GM10266 (cell line): Measurements from ENCODE around the gene SLC28A3.

Experiments
- DNase-seq: peaks from one replicate; pipeline ENCODE4 v3.0.0; 2012; ENCODE audit errors: extremely low spot score
- CTCF ChIP-seq: IDR thresholded peaks from 2 replicates; pipeline ENCODE4 v1.5.1; 2012; ENCODE audit warnings: mild to moderate bottlenecking, low read depth; ENCODE audit not compliant: control insufficient read depth, insufficient read depth; ENCODE audit errors: missing control alignments

SLC28A3 gene

GRCh38 chr9:84239343-84239742 lies 101.2 kb downstream of the SLC28A3 start:
- no peak for DNase-seq
- no peak for TF ChIP-seq CTCF

GRCh38 chr9:84238652-84239051 lies 101.9 kb downstream of the SLC28A3 start:
- DNase-seq: no peak
- TF ChIP-seq CTCF: no peak

- TF ChIP-seq CTCF: no peak
- no peak for DNase-seq
Measured at GRCh38 chr9:84235511-84235910, 105.0 kb downstream of the SLC28A3 start.

- TF ChIP-seq CTCF: no peak
- no peak for DNase-seq
Measured at GRCh38 chr9:84230355-84231145, 110.0 kb downstream of the SLC28A3 start.

GRCh38 chr9:84229191-84229590 lies 111.4 kb downstream of the SLC28A3 start:
- TF ChIP-seq CTCF: no peak
- no peak for DNase-seq

GRCh38 chr9:84228130-84228720 lies 112.3 kb downstream of the SLC28A3 start:
- no peak for TF ChIP-seq CTCF
- DNase-seq: no peak

- TF ChIP-seq CTCF: no peak
- DNase-seq: no peak
Measured at GRCh38 chr9:84226126-84226525, 114.4 kb downstream of the SLC28A3 start.
